ENCODE measurements around the gene CCDC106.

The CCDC106 gene

GRCh38 chr19:55702131-55702627, 54.2 kb downstream of the CCDC106 start:
- H3K4me3 ChIP-seq (replicated peaks; ENCODE audit: low read depth, low read length): no peak overlapping the region
- TF ChIP-seq CTCF (IDR thresholded peaks at IDR 0.05; ENCODE audit: low read depth, low read length, missing control alignments): no peak
- DNase-seq (ENCODE audit: extremely low read depth, low read depth): no peak

All from HFF-Myc (cell line).